Measurements from ENCODE around the gene KRT36.

KRT36 gene

GRCh38 chr17:41476866-41477815 is 12.6 kb downstream of the KRT36 start:
- DNase-seq (ENCODE audit: low read depth): no peak

- DNase-seq (ENCODE audit: low read depth): no peak
Observed at GRCh38 chr17:41475421-41475820, 14.3 kb downstream of the KRT36 start.

GRCh38 chr17:41474863-41475262 is 14.8 kb downstream of the KRT36 start:
- no peak for DNase-seq (ENCODE audit: low read depth)

GRCh38 chr17:41468346-41468745 is 21.4 kb downstream of the KRT36 start:
- no peak for DNase-seq (ENCODE audit: low read depth)

GRCh38 chr17:41467561-41467960 is 22.1 kb downstream of the KRT36 start:
- no peak for DNase-seq (ENCODE audit: low read depth)

GRCh38 chr17:41466988-41467387 is 22.7 kb downstream of the KRT36 start, which contains the start of gene KRT32:
KRT32 (minus strand) TSS chr17:41467386; CDS start chr17:41467325, 61 bp downstream.
- no peak for DNase-seq (ENCODE audit: low read depth)

- DNase-seq (ENCODE audit: low read depth): no peak
Observed at GRCh38 chr17:41464682-41465081, 25.0 kb downstream of the KRT36 start.

GRCh38 chr17:41464173-41464572 is 25.5 kb downstream of the KRT36 start:
- DNase-seq (ENCODE audit: low read depth): no peak

GRCh38 chr17:41463746-41464145 is 26.0 kb downstream of the KRT36 start:
- DNase-seq (ENCODE audit: low read depth): no peak

- no peak for DNase-seq (ENCODE audit: low read depth)
Observed at GRCh38 chr17:41462705-41463104, 27.0 kb downstream of the KRT36 start.

GRCh38 chr17:41457676-41458075 is 32.0 kb downstream of the KRT36 start:
- DNase-seq (ENCODE audit: low read depth): no peak

GRCh38 chr17:41456204-41456603 is 33.5 kb downstream of the KRT36 start:
- DNase-seq (ENCODE audit: low read depth): no peak

- no peak for DNase-seq (ENCODE audit: low read depth)
Observed at GRCh38 chr17:41455236-41455635, 34.5 kb downstream of the KRT36 start.

GRCh38 chr17:41453066-41453465 is 36.6 kb downstream of the KRT36 start:
- DNase-seq (ENCODE audit: low read depth): no peak

GRCh38 chr17:41452281-41452680 is 37.4 kb downstream of the KRT36 start:
- DNase-seq (ENCODE audit: low read depth): no peak

GRCh38 chr17:41451154-41451728 is 38.5 kb downstream of the KRT36 start:
- DNase-seq (ENCODE audit: low read depth): no peak

GRCh38 chr17:41449008-41449407 is 40.7 kb downstream of the KRT36 start:
- no peak for DNase-seq (ENCODE audit: low read depth)

GRCh38 chr17:41448506-41448905 is 41.2 kb downstream of the KRT36 start:
- DNase-seq (ENCODE audit: low read depth): no peak

GRCh38 chr17:41446806-41447205 is 42.9 kb downstream of the KRT36 start:
- no peak for DNase-seq (ENCODE audit: low read depth)

- no peak for DNase-seq (ENCODE audit: low read depth)
Observed at GRCh38 chr17:41444640-41445039, 45.1 kb downstream of the KRT36 start.

GRCh38 chr17:41444186-41444585 is 45.5 kb downstream of the KRT36 start:
- DNase-seq (ENCODE audit: low read depth): no peak

GRCh38 chr17:41442739-41443138 is 47.0 kb downstream of the KRT36 start:
- DNase-seq (ENCODE audit: low read depth): no peak

GRCh38 chr17:41440531-41441033 is 49.1 kb downstream of the KRT36 start, which contains the start of gene KRT38:
KRT38 (minus strand) TSS chr17:41440983; CDS start chr17:41440921, 62 bp downstream.
- no peak for DNase-seq (ENCODE audit: low read depth)
